HUDEP-2 (cell line): ENCODE data around the gene RPS19BP1.
"Not testable (repeated sequence)": the region's sequence is repeated elsewhere in the genome, so short reads cannot be mapped to it uniquely, and the experiment has no call there.

Source experiments
- DNase-seq, 76 experiments: peaks; one replicate each; lab custom pipeline; 2025; ENCODE audit not compliant: unreplicated experiment in 76 of 76; lab: John Stamatoyannopoulos, UW

The RPS19BP1 gene

DNA sequence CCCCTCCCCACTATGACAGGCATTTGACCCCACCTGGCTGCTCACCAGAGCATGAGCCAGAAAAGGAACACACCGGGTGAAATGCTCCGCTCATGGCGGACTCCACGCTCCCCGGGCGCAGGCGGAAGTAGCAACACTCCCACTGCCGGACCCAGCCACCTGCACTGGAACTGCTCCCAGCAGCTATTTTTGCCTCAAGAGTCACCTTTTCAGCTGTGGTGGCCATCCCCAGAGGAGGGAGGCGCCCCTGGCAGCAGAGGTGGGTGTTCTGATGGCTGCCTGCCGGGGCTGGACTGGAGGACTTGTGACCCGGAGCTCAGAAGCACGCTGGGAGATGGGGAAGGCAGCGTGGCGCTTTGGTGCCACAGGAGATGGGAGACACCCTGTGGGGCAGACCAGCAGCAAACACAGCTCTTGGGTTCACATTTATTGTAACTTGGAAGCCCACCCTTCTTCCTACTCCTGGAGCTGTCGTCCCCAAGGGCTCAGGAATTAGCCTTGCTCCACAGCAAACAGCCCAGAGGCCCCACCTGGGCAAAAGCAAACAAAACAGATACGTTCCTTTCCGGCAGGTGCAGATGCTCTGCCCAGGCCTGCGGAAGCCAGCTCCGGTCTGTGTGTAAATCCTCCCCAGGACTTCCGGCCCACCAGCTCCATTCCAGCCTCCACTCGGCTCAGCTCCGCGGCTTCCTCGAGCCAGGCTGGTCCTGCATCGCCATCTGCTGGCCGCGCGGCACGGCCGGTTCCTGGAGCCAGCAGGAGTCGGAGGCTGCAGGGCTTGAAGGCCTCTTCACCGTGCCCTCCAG, 3.7 kb downstream of the RPS19BP1 start:
- DNase-seq: peak in 71 of 76 experiments; percentile 29 to 89 (median 74)

DNA sequence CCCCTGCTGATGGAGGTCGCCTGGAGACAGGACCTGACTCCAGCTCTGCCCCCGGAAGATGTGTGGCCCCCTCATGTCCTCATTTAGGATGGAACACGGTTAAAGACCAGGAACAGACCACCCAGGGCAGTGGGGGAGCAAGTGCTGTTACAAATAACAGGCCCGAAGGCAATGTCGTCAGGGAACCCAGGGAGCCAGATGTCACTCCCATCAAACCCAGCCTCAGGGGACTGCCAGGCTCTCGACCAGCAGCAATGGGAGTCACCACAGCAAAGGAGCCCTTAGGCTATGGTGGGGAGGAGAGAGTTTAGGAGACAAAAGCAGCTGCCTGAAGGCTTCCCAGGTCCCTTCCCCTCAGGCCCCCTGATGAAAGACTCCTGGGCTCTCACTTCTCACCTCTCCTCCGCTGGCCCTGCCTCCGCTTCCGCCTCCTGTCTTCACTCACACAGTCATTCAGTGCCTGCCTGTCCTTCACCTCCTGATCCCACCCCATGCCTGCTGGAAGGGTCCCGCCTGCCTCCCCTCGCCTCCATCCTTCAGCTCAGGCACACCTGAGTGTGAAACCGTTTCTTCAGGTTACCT, 4.4 kb downstream of the RPS19BP1 start:
- DNase-seq: no peak

DNA sequence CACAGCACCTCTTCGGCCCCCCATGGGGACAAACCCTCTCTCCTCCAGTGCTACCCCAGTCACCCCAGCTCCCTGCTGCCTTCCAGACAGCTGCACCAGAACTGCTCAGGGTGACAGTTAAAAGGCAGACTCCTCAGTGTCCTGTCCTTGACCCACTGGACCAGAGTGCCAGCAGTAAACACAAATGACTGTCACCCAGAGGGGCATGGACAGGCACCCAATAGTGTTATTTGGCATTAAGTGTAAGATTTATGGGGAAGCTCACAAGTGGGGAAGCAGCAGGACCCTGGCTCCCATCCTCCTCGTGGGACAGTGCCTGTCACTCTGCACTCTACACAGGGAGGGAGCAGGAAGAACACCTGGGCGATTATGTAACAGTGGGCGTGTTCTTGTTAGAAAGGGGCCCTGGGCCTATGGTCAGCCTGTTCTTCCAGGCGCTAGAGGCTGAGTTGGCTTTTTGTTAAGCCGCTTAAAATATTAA, 5.0 kb downstream of the RPS19BP1 start:
- DNase-seq: no peak

GRCh38 chr22:39526736-39527171, 5.8 kb downstream of the RPS19BP1 start:
- DNase-seq: no peak

GRCh38 chr22:39525658-39525975, 6.9 kb downstream of the RPS19BP1 start:
- no peak for DNase-seq

DNA sequence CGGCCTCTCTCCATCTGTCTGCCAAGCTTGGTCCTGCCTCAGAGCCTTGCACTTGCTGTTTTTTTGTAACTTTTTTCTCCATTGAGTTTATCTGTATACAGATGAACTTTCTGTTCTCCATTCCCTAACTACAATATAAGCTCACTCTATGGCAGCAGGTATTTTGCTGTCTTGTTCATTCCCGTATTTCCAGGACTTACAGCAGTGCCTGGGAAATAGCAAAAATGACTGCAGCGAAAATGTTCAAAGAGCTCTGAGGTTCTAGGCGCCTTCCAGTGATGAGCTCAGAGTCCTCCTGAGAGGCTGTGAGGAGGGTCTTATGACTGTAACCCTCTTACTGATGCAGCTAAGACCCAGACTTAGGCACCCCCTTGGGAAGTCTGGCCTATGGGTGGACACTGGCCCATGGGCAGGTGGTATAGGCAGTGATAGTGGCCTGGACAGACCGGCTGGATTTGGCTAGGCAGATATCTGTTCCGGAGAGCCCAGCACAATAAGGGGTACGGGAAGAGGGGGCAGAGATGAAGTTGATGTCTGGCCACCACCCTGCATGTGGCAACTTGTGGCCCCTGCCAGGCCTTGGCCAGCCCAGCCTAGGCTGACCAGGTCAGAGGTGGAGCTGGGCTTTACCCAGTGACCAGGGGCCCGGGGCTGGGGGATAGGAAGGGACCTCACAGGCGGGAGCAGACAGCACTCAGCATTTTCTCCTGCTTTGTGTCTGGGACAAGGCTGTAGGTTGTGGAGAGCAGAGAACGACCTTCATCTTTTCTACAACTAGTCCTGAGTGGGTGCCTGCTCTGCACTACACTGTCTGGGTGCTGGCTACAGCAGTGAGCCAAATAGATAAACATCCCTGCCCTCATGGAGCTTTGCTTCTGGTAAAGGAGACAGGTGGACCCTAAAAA, 7.5 kb downstream of the RPS19BP1 start:
- peak in 1 of 76 experiments; percentile 24 for DNase-seq

DNA sequence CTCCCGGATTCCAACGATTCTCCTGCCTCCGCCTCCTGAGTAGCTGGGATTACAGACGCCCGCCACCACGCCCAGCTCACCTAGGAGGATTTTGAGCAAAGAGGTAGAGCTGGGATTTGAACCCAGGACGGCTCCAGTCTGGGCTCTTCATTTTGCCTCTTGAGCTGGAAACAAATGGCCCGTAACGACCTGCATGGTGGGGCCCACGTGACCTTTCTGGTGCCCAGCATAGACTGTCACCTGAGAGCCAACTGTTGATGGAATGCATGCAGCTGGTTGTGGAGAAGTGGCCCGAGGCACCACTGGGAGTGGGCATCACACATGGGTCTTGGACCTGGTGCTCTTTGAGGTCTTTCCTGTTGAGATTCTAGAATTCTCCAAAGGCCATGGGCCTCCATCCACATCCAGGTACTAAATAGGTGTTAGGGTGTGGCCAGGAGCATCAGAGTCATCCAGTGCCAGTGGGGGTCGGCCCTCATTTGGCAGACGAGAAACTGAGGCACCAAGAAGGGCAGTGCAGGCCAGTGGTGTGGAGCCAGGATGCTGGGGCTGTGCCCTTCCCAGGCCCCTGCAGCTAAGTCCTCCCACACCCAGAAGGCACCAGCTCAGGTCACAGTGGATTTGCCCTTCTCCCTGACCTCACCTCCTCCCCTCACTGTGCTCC, 8.3 kb downstream of the RPS19BP1 start:
- DNase-seq: peak in 3 of 76 experiments; percentile 15 to 21 (median 18)

- DNase-seq: peak in 22 of 76 experiments; percentile 14 to 56 (median 35)
Measured at GRCh38 chr22:39522567-39523300, 9.8 kb downstream of the RPS19BP1 start.

GRCh38 chr22:39522091-39522490, 10.5 kb downstream of the RPS19BP1 start:
- not testable (repeated sequence) for DNase-seq

GRCh38 chr22:39521106-39521885, 11.3 kb downstream of the RPS19BP1 start:
- DNase-seq: peak in 6 of 76 experiments; percentile 17 to 69 (median 38)

- peak in 66 of 76 experiments; percentile 39 to 97 (median 86) for DNase-seq
Measured at GRCh38 chr22:39520226-39521105, 12.1 kb downstream of the RPS19BP1 start, which contains the start of gene ATF4. Gene ATF4 (plus strand): TSS chr22:39520562. CDS start chr22:39521446, 884 bp downstream.

DNA sequence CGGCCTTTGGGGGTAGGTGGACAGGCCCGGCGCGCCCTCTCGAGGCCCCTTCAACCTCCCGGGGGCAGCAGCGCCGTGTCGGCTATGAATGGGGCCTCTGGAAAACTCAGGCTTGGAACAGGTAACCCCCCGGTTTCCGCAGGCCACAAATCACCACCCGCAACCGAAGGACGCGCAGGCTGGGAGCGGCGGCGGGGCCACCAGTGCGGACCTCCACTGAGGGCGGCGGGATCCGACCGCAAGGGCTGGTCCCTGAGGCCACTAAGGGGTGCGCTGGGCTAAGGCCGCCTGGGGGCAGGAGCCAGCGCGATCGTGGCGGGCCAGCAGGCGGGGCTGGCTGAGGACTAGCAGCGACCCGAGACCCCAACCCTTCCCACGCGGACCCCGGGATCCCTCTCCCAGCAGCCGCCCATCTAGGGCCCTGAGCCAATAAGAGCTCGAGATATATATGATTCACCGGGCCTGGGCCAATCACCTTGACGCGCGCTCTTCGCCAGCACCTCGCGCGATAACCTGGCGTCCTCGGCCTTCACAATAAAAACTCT, 12.8 kb downstream of the RPS19BP1 start:
- DNase-seq: peak in 70 of 76 experiments; percentile 46 to 98 (median 96)

GRCh38 chr22:39518996-39519680, 13.4 kb downstream of the RPS19BP1 start:
- DNase-seq: peak in 11 of 76 experiments; percentile 21 to 76 (median 47)

DNA sequence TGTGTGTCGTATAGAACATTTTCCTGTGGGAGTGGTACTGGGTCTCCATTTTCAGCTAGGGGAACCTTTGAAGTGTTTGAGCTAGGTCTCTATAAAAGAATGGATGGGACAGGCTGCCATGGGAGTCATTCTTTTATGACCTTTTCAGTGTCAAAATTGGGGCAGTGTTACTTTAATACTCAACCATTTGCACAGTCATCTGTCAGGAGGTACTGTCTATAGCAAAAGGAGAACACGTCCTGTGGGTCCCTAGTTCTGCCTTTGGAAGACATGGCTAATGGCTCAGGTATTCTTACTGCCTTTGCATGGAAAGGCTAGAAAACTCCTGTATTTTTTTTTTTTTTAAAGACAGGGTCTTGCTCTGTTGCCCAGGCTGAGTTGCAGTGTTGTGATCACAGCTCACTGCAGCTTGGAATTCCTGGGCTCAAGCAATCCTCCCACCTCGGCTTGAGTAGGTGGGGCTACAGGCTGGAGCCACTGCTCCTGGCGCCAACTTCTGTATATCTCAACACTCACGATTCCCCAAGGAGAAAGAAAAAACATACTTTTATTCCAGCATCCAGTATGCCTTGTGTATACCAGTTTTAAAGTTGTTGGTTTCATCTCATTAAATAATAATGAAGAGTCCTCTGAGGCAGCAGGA, 14.3 kb downstream of the RPS19BP1 start:
- DNase-seq: no peak

DNA sequence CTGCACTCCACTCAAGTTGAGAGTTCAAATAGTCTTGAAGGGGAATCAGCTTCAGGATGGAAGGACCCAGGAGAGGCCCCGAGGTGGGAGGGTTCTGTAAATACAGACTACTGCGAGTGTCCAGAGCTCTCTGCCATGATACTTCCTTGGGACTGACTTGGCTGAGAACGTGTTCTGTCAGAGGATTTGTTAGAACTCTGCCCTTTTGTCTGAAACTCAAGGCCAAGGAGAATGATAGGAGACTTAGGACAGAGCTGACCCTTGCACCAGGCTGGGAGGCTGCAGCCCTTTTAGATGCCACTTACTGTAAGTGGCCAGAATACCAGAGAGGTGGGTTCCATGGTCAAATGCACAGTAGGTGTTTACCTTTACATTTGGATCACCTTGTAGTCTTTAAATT, 15.1 kb downstream of the RPS19BP1 start:
- DNase-seq: no peak

- DNase-seq: no peak
Measured at GRCh38 chr22:39515266-39516050, 17.1 kb downstream of the RPS19BP1 start.
